ENCODE data around the gene CD19.
"Not testable (repeated sequence)": the region's sequence is repeated elsewhere in the genome, so short reads cannot be mapped to it uniquely, and the experiment has no call there.

The CD19 gene

DNA sequence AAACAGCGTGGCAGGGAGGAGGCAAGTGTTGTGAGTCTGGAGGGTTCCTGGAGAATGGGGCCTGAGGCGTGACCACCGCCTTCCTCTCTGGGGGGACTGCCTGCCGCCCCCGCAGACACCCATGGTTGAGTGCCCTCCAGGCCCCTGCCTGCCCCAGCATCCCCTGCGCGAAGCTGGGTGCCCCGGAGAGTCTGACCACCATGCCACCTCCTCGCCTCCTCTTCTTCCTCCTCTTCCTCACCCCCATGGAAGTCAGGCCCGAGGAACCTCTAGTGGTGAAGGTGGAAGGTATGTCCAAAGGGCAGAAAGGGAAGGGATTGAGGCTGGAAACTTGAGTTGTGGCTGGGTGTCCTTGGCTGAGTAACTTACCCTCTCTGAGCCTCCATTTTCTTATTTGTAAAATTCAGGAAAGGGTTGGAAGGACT, at the start of gene CD19:
TSS of gene CD19 (plus strand) at position 171 of the 425 bp plus-strand sequence. CDS start at position 201, 30 bp downstream.
- DNase-seq (ENCODE audit: low read depth in 2 of 3, low spot score in 2 of 3), result no peak

DNA sequence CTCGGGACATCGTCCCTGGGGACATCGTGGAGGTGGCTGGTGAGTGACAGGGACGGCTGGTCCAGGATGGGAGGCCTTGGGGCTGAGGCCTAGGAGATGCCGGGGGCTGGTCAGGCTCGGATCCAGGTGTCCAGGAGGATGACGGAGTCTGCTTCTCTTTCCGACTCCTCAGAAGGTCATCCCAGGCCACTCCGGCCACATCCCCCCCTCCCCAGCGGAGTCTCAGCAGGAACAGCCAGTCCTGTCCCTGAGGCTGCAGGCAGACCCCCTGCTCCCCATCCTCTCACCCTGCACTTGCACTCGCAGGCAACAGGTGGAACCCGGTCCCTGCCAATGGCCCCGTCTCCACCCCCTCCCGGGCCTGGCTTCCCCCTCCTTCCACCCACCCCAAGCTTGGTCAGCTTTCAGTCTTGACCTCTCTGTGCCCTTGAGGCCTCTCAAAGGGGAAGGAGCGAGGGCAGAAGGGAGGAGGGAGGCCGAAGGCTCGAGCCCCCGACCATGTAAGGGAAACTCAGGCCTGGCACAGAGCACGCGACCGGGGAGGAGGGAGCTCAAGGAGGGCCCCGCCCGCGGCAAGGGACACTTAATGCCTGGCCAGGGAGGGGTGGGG, 49.1 kb upstream of the CD19 start:
- DNase-seq (ENCODE audit: low read depth in 2 of 3, low spot score in 2 of 3), result no peak

GRCh38 chr16:28883221-28883996, 48.4 kb upstream of the CD19 start:
- DNase-seq (ENCODE audit: low read depth in 2 of 3, low spot score in 2 of 3), result no peak

DNA sequence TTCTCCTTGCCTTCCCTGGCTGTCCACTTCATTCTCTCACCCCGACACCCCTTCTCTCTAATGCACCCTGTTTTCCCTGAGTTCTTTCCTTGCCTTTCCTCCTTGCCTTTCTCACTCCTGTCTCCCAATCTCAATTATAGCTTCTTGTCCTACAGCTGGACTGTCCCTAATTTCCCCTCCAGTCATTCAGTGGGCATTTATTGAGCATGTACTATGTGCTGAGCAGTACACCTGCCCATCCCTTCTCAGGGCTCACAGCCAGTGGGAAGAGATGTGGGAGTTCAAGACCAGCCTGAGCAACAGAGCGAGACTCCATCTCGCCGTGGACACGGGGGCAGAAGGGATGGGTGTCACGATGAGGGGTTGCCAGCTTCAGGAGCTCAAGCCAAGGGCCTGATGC, 47.7 kb upstream of the CD19 start:
- no peak for DNase-seq (ENCODE audit: low read depth in 2 of 3, low spot score in 2 of 3)

- DNase-seq (ENCODE audit: low read depth in 2 of 3, low spot score in 2 of 3), result no peak
Measured at GRCh38 chr16:28886945-28887344, 44.8 kb upstream of the CD19 start.

- DNase-seq (ENCODE audit: low read depth in 2 of 3, low spot score in 2 of 3), result not testable (repeated sequence)
Measured at GRCh38 chr16:28890355-28890754, 41.4 kb upstream of the CD19 start.

DNA sequence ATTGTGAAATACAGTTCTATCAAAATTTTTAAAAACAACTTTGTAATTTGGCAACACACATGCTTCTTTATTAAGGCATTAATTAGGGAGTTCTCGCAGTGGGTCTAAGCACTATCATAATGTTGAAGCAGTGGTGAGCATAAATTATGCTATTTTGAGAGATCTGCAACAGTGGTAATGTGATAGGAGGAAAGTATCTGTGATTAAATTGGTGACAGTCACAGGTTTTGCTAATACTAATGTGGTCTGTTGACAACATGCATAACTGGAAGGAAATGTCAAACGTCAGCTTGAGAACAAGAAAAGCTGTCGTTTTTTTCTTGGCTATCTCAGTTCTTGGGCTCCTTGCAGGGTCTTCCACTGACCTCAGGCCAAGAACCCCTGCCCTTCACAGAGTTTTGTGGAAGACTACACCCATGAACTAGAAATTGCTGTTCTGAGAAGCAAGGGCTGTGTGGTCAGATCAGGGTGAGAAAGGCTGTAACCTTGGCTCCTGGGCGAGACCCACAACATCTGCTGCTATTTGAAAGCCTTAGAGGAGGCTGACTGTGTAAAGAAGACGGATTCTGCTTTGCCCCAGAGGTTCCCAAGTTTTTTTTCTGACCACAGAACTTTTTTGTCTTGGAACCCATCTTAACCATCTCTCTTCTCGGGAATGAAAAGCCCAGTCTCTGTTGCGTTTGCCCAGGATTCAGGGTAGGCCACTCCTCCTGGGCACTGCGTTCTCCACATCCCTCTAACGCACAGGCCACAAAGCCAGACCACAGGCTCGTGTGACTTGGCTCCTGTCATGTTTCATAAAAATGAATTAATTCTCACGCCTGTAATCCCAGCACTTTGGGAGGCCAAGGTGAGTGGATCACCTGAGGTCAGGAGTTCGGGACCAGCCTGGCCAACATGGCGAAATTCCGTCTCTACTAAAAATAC, 39.5 kb upstream of the CD19 start:
- no peak for DNase-seq (ENCODE audit: low read depth in 2 of 3, low spot score in 2 of 3)

GRCh38 chr16:28893291-28893690, 38.5 kb upstream of the CD19 start:
- no peak for DNase-seq (ENCODE audit: low read depth in 2 of 3, low spot score in 2 of 3)

DNA sequence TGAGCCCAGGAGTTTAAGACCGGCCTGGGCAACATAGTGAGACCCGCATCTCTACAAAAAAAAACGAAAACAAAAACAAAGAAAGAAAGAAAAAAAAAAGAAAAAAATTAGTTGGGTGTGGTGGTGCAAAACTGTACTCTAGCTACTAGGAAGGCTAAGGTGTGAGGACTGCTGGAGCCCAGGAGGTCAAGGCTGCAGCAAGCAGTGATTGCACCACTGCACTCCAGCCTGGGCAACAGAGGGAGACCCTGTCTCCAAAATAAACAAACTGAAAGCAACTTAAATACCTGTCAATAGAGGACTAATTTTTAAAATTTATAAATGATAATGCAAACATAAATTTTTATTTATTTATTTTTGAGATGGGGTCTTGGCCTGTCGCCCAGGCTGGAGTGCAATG, 36.2 kb upstream of the CD19 start:
- no peak for DNase-seq (ENCODE audit: low read depth in 2 of 3, low spot score in 2 of 3)

- DNase-seq (ENCODE audit: low read depth in 2 of 3, low spot score in 2 of 3), result no peak
Measured at GRCh38 chr16:28897826-28898225, 33.9 kb upstream of the CD19 start.

DNA sequence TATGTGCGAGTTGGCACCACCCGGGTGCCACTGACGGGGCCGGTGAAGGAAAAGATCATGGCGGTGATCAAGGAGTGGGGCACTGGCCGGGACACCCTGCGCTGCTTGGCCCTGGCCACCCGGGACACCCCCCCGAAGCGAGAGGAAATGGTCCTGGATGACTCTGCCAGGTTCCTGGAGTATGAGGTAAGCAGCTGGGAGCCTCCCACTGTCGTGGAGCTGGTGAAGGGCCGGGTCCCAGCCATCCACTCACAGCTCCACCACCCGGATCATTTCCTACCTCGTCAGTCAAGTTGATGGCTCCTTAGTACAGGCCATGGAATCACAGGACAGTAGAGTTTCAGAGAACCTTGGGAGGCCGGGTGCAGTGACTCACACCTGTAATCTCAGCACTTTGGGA, 33.5 kb upstream of the CD19 start:
- DNase-seq (ENCODE audit: low read depth in 2 of 3, low spot score in 2 of 3), result no peak

- no peak for DNase-seq (ENCODE audit: low read depth in 2 of 3, low spot score in 2 of 3)
Measured at GRCh38 chr16:28898942-28899341, 32.8 kb upstream of the CD19 start.

- DNase-seq (ENCODE audit: low read depth in 2 of 3, low spot score in 2 of 3), result no peak
Measured at GRCh38 chr16:28899882-28900590, 31.7 kb upstream of the CD19 start.

- no peak for DNase-seq (ENCODE audit: low read depth in 2 of 3, low spot score in 2 of 3)
Measured at GRCh38 chr16:28900601-28901000, 31.2 kb upstream of the CD19 start.

GRCh38 chr16:28901862-28902261, 29.9 kb upstream of the CD19 start:
- DNase-seq (ENCODE audit: low read depth in 2 of 3, low spot score in 2 of 3), result no peak

- DNase-seq (ENCODE audit: low read depth in 2 of 3, low spot score in 2 of 3), result no peak
Measured at GRCh38 chr16:28902909-28903308, 28.9 kb upstream of the CD19 start.

- no peak for DNase-seq (ENCODE audit: low read depth in 2 of 3, low spot score in 2 of 3)
Measured at GRCh38 chr16:28903344-28904042, 28.3 kb upstream of the CD19 start.

DNA sequence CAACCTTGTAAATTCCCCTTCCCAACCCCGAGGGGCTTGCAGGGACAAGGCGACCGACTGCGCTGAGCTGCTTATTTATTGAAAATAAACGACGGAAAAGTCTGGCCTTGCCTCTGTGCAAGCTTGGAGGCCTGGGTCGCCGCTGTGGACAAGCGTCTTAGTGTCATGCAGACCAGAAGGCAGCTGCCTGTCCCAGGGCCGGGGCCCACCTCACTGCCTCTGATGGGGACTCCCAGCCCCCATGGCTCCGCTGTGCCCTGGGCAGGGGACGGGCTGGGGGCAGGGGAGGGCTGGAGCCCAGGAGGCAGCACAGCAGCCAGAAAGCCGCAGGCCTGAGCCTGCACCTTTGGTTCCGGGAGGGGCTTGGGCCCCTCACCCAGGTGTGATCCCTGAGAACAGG, 27.4 kb upstream of the CD19 start:
- no peak for DNase-seq (ENCODE audit: low read depth in 2 of 3, low spot score in 2 of 3)

GRCh38 chr16:28904828-28905227, 26.9 kb upstream of the CD19 start:
- DNase-seq (ENCODE audit: low read depth in 2 of 3, low spot score in 2 of 3), result no peak

GRCh38 chr16:28905229-28905754, 26.5 kb upstream of the CD19 start:
- DNase-seq (ENCODE audit: low read depth in 2 of 3, low spot score in 2 of 3), result no peak

Data from activated CD8-positive, alpha-beta memory T cell treated with anti-CD3 and anti-CD28 coated beads for 48 hours (primary cell).